ENCODE data around the gene SPRED2.

SPRED2 gene

GRCh38 chr2:65263986-65264385 lies 168.4 kb downstream of the SPRED2 start:
- no peak for TF ChIP-seq CTCF (conservative IDR thresholded peaks at IDR 0.05; ENCODE audit: low read depth, low read length)
- DNase-seq (ENCODE audit: low read depth), result no peak
- no peak overlapping the region for H3K4me3 ChIP-seq (ENCODE audit: low read length)

- H3K4me3 ChIP-seq (ENCODE audit: low read length), result no peak overlapping the region
- DNase-seq (ENCODE audit: low read depth), result no peak
- no peak for TF ChIP-seq CTCF (conservative IDR thresholded peaks at IDR 0.05; ENCODE audit: low read depth, low read length)
Observed at GRCh38 chr2:65263262-65263661, 169.1 kb downstream of the SPRED2 start.

GRCh38 chr2:65261676-65262075 lies 170.7 kb downstream of the SPRED2 start:
- no peak for DNase-seq (ENCODE audit: low read depth)
- TF ChIP-seq CTCF (conservative IDR thresholded peaks at IDR 0.05; ENCODE audit: low read depth, low read length), result no peak
- no peak overlapping the region for H3K4me3 ChIP-seq (ENCODE audit: low read length)

All from retinal pigment epithelial cell (primary cell).